ENCODE data around the gene PAPOLB. TPM values are rescaled to one million over a fixed set of nuclear protein-coding genes. Genes with fewer than 3 reads are reported as not detected.

Gene PAPOLB
- total RNA-seq, 1 experiment from 2014 or later = 0.31 TPM

GRCh38 chr7:4845740-4846142 lies 16.1 kb downstream of the PAPOLB start (continued):
- TF ChIP-seq MAX (CRISPR knock-in tag; IDR thresholded peaks at IDR 0.05) = 0 out of 2 replicates have a peak, but pooled peaks have one; percentile 29

- POLR2A ChIA-PET = no interaction called here
- DNase-seq (ENCODE audit: low spot score) = no peak
- Mint-ChIP-seq H3K9me3 (no peaks in the 10 kb centered on the region), H3K4me3 (no peak overlapping the region), H3K27ac (no peak overlapping the region), H3K27me3 (ENCODE audit: low read depth) (no peaks in the 10 kb centered on the region), H3K36me3 (no peaks in the 10 kb centered on the region), H3K4me1 (peaks cover 7% of the 10 kb centered on the region; the same call in 1 of the 2 replicates)
- no peak for ATAC-seq
- CTCF ChIA-PET = interaction anchor here (0.7 to 1.4 kb wide), 3 partner anchors 12 to 201 kb away, joined by 4 to 7 read pairs (median 5); partner anchors contain the start of gene RADIL
- TF ChIP-seq ZNF121 (CRISPR knock-in tag; IDR thresholded peaks at IDR 0.05) (no peak), ARID4B (CRISPR knock-in tag; IDR thresholded peaks at IDR 0.05; ENCODE audit: borderline replicate concordance) (no peak), NR1H2 (CRISPR knock-in tag; IDR thresholded peaks at IDR 0.05) (no peak), GABPB1 (CRISPR knock-in tag; IDR thresholded peaks at IDR 0.05) (no peak), CBFB (CRISPR knock-in tag; IDR thresholded peaks at IDR 0.05; ENCODE audit: low read depth) (no peak), PRDM15 (CRISPR knock-in tag; IDR thresholded peaks at IDR 0.05) (no peak), USF2 (CRISPR knock-in tag; IDR thresholded peaks at IDR 0.05) (no peak), ZNF219 (CRISPR knock-in tag; IDR thresholded peaks at IDR 0.05; ENCODE audit: borderline replicate concordance) (no peak), E2F4 (CRISPR knock-in tag; IDR thresholded peaks at IDR 0.05; ENCODE audit: borderline replicate concordance, low read depth) (no peak), MLX (CRISPR knock-in tag; IDR thresholded peaks at IDR 0.05) (no peak), ZNF138 (CRISPR knock-in tag; conservative IDR thresholded peaks at IDR 0.05) (no peak), ZBTB43 (CRISPR knock-in tag; IDR thresholded peaks at IDR 0.05) (no peak), E2F1 (CRISPR knock-in tag; IDR thresholded peaks at IDR 0.05) (no peak), E2F5 (CRISPR knock-in tag; IDR thresholded peaks at IDR 0.05) (no peak), GRHL2 (CRISPR knock-in tag; IDR thresholded peaks at IDR 0.05; ENCODE audit: insufficient replicate concordance, severe bottlenecking) (no peak), NFATC4 (CRISPR knock-in tag; IDR thresholded peaks at IDR 0.05) (no peak), NR3C1 (CRISPR knock-in tag; conservative IDR thresholded peaks at IDR 0.05; ENCODE audit: low read depth) (no peak)
Observed at GRCh38 chr7:4842319-4843064, 19.3 kb downstream of the PAPOLB start.
